Eye (tissue), 1 donor: ENCODE measurements around the gene RIOK3.
"Not testable (repeated sequence)": the region's sequence is repeated elsewhere in the genome, so short reads cannot be mapped to it uniquely, and the experiment has no call there.

Experiments used
- DNase-seq: peaks from one replicate; pipeline ENCODE4 v3.0.0-alpha.2; 2015

RIOK3 gene

GRCh38 chr18:23452347-23452727 is 750 bp upstream of the RIOK3 start:
- DNase-seq = no peak

DNA sequence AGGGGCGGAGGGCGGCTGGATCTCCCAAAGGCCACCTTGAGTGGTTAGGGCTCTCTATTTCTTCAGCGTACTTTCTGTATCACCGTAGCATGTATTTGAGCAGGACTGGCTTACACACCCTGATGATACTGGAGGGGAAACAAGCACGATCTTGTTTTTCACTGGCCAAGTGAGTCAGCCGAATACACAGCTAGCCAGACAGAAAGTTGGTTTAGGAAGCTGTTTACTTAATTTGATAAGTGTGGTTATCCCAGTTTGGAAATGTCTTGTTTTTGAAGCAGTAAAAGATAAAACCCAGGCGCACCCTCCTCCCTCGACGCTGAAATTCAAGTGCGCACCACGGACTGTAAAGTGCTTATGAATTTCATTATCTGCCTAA is 582 bp downstream of the RIOK3 start:
- no peak for DNase-seq

- DNase-seq = no peak
Measured at GRCh38 chr18:23456835-23457234, 3.7 kb downstream of the RIOK3 start.

GRCh38 chr18:23458830-23459529 is 5.9 kb downstream of the RIOK3 start:
- no peak for DNase-seq

GRCh38 chr18:23459530-23459921 is 6.4 kb downstream of the RIOK3 start:
- DNase-seq = no peak

DNA sequence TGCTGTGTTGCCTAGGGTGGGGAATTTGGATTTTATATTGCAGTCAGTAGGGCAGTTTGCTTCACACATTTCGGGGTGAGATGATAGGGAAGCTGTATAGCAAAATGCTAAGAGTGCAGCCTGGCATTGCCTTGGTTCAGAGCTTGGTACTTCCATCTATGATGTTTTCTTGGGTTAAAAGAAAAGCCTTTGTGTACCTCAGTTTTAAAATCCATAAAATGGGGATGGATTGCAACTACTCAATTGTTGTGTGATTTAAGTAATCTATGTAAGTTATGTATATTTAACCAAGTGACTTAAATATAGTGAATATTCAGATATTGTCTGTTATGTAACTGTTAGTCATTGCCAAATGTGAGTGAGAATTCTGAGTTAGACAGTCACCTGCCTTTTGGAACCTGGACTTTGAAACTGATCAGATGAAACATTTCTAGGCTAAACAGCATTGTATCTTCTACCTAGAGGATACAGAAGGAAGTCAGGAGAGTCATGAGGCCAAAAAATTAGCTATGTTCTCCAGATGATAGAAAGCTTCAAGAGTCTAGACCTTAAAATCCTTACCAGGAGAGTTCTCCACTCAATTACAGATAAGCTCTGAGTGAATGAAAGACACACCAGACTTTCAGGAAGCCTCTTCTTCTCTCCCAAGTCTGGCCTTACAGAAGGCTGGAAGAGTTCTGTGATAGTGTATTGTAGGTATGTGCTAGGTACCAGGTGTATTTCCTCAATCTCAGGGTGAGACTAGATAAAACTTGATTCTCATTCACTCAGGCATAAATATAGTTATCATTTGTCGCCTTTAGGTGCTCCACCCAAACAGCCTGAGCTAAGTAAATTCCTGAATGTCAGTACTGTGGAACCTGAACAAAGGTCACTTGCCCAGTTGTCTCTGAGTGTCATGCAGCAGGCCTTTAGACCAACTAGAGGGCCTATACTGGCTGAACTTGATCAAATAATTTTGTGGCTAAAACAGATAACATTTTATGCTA is 7.5 kb downstream of the RIOK3 start:
- no peak for DNase-seq

GRCh38 chr18:23462876-23463275 is 9.8 kb downstream of the RIOK3 start:
- DNase-seq = no peak

DNA sequence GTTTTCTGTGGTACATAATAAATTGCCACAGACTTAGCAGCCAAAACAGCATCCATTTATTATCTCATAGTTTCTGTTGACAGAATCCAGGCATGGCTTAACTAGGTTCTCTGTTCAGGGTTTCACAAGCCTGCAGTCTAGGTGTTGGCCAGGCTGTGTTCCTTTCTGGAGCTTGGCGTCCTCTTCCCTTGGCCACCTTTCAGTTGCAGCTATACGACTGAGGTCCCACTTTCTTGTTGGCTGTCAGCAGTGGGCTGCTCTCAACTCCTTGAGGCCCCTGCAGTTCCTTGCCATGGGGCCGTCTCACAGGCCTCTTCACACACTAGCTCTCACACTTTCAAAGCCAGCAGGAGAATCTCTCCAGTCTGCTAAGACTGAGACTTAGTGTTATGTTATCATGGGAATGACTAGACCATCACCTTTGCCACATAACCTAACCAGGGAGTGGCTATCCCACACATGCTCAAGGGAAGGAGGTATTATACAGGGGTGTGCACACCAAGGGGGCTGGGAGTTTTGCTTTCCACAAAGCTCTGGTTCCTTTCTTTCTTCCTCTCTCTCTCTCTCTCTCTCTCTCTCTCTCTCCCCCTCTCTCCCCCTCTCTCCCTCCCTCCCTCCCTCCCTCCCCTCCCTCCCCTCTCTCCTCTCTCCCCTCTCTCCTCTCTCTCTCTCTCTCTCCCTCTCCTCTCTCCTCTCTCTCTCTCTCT is 15.8 kb downstream of the RIOK3 start:
- DNase-seq = no peak

- DNase-seq = no peak
Measured at GRCh38 chr18:23470620-23471387, 17.7 kb downstream of the RIOK3 start.

GRCh38 chr18:23471486-23471885 is 18.4 kb downstream of the RIOK3 start:
- DNase-seq = no peak

DNA sequence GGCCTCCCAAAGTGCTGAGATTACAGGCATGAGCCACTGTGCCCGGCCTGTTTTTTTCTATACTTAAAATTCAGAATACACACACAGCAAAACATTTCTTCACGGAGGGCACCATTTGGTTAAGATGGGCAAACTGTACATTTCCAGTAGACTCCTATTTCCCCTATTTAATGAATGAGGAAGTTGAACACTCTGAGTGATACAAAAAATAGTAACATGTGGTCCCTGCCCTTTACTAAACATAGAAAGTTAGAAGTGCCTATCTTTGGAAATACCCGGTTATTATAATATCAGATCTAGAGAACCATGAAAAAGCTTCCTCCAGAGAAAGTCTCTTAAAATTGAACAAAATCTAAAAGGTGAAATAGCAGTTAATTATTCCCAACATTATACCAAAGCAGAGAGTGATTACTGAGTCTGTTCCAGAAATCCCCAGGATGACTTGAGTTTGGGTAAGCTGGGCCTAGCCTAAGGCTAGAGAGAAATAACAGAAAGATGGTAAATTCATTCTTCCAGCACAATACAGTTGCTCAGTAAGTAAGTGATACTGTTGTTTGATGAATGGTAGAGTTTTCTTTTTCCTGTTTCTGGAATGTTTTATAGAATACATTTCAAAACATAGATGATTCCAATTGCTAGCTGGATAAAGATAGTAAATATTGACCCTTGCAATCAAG is 26.9 kb downstream of the RIOK3 start:
- no peak for DNase-seq

- DNase-seq = no peak
Measured at GRCh38 chr18:23484561-23485182, 31.6 kb downstream of the RIOK3 start.

DNA sequence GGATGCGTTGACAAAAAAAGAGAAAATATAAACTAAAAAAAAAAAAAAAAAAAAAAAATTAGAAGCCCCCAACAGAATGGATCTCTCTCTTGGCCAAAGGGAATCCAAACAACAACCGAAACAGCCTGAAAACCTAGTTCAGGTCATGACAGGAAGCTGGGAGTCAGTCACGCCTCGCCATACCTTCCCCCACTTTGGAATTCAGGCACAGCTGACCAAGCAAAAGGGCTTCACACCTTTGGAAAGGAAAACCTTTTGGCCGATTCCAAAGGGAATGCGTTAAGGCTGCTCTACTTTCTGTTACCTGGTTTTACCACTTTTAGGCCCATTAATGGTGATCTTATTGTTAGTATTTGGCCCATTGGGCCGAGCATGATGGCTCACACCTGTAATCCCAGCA is 32.3 kb downstream of the RIOK3 start:
- DNase-seq = no peak

DNA sequence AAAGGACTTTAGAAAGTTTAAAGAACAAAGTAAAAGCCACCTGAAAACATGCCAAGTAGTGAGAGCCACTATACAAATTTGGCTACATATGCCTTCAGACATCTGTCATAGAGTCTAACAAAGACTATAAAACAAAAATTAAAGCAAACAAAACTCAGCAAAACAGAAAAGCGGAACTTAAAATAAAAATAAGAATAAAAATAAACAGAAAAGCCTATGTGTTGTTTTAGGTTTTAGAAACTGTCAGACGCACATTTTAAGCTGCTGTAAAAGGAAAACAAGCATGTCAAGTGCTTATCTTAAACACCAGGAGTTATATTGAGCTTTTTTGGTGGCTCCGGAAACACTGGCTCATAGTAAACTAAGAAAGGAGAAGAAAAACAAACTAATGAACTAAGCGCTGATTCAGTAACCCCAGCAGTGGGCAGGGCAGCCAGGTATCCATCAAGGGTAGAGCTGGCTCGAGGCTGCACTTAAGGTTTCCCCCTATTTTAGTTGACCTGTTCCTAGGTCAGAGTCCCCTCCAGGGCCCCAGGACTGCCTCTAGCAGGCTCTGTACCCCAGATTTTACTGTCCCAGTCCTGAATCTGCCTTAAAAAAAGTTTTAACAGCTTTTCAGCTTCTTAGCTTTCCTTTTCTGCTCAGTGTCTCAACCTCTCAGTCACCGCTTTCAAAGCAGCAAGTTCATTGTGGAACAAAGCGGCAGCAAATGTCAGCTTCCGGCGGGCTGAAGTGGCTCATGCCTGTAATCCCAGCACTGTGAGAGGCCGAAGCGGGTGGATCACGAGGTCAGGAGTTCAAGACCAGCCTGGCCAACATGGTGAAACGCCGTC is 34.9 kb downstream of the RIOK3 start:
- DNase-seq = peak; percentile 13

- DNase-seq = not testable (repeated sequence)
Measured at GRCh38 chr18:23489586-23489985, 36.5 kb downstream of the RIOK3 start.

DNA sequence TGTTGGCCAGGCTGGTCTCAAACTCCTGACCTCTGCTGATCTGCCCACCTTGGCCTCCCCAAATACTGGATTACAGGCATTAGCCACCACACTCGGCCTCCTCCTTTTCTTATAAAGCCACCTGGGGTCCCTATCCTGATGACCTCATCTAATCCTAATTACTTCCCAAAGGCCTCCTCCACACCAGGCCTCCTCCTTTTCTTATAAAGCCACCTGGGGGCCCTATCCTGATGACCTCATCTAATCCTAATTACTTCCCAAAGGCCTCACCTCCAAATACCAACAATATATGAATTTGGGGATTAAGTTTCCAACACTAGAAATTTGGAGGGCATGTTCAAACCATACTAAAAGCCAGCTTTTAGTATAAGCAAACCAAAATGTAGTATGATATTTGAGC is 40.6 kb downstream of the RIOK3 start:
- no peak for DNase-seq

DNA sequence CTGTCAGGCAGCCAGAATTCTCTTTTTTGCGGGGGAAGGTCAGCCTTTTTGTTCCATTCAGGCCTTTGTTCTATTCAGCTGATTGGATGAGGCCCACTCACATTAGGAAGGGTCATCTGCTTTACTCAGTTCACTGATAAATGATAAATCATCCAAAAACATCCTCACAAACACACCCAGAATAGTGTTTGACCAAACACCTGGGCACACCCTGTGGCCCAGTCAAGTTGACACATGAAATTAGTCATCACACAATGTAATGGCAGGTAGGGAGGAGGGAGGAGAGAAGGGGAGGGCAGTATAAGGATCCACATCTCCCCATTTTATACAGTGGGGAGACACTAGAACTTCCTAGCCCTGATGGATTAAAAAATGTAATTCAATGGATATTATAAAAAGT is 41.9 kb downstream of the RIOK3 start:
- DNase-seq = no peak

DNA sequence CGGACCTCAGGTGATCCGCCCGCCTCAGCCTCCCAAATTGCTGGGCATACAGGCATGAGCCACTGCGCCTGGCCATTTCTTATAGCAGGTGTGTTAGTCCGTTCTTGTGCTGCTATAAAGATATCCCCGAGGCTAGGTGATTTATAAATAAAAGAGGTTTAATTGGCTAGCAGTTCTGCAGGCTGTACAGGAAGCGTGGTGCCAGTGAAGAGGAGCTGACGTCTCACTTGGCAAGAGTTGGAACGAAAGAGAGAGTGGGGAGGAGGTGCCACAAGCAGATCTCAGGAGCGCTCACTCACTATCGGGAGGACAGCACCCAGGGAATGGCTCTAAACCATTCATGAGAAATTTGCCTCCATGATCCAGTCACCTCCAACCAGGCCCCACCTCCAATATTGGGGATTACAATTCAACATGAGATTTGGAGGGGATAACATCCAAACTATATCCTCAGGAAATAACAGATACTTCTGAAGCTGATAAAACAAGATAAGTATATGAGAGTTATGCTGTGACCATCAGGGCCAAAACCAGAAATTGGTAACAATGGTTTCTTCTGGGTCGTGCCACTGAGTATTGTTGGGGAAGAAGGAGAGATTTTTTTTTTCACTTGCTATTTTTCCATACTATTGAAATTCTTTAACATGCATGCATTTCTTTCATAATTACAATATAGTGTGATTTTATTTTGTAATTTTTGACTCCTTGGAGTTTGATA is 42.8 kb downstream of the RIOK3 start:
- no peak for DNase-seq

GRCh38 chr18:23498117-23498516 is 45.0 kb downstream of the RIOK3 start:
- DNase-seq = no peak

- peak; percentile 73 for DNase-seq
Measured at GRCh38 chr18:23498877-23499276, 45.8 kb downstream of the RIOK3 start.
